Brain microvascular endothelial cell (primary cell): ENCODE results near the gene PCK2.
"Not testable (repeated sequence)": the region's sequence is repeated elsewhere in the genome, so short reads cannot be mapped to it uniquely, and the experiment has no call there.

Experiments used
- DNase-seq: peaks from one replicate; pipeline ENCODE4 v3.0.0-alpha.2; 2020
- H3K27ac ChIP-seq: fragments of 250-450 bp; sonication (Bioruptor Pico); 2 replicates; pipeline ENCODE4 v1.5.1; 2020; ENCODE audit warnings: mild to moderate bottlenecking, moderate library complexity
- H3K27me3 ChIP-seq: fragments of 250-450 bp; sonication (Bioruptor Pico); replicated peaks from 2 replicates; pipeline ENCODE4 v1.5.1; 2020; ENCODE audit warnings: mild to moderate bottlenecking
- H3K36me3 ChIP-seq: fragments of 250-450 bp; sonication (Bioruptor Pico); replicated peaks from 2 replicates; pipeline ENCODE4 v1.5.1; 2020; ENCODE audit warnings: mild to moderate bottlenecking
- H3K4me3 ChIP-seq: 2 replicates; pipeline ENCODE4 v1.5.1; 2011; ENCODE audit warnings: low read depth, mild to moderate bottlenecking, control low read depth, low read length, moderate library complexity
- CTCF ChIP-seq: IDR thresholded peaks from 2 replicates; pipeline ENCODE4 v1.5.1; 2011; ENCODE audit warnings: low read depth, mild to moderate bottlenecking, moderate library complexity, low read length, control low read depth, inconsistent platforms; ENCODE audit errors: missing control alignments
- in situ Hi-C: cut with HindIII; loops from 2 replicates; pipeline ENCODE4 v1.10.0; 2017; ENCODE audit warnings: low sequenced_read_pairs, low pct_ligation_motif_present

Gene PCK2

GRCh38 chr14:24093901-24094840 lies at the start of gene PCK2:
Gene PCK2, plus strand, starts transcription at chr14:24094311. Its CDS starts 95 bp downstream, at chr14:24094406.
- in situ Hi-C loops: no loop called here
- Histone ChIP-seq H3K36me3 (no peaks in the 10 kb centered on the region), H3K4me3 (peak within 1 kb of the TSS; percentile 74), H3K27me3 (no peaks in the 10 kb centered on the region), H3K27ac (peak within 1 kb of the TSS; percentile 25)
- peak; percentile 5 for TF ChIP-seq CTCF
- DNase-seq: peak; percentile 68

GRCh38 chr14:24049002-24049401 lies 45.1 kb upstream of the PCK2 start:
- H3K27ac ChIP-seq, H3K4me3 ChIP-seq, H3K36me3 ChIP-seq, H3K27me3 ChIP-seq, in situ Hi-C loops, DNase-seq: not testable (repeated sequence)

GRCh38 chr14:24050753-24051152 lies 43.4 kb upstream of the PCK2 start:
- H3K4me3 ChIP-seq, H3K36me3 ChIP-seq, DNase-seq, H3K27ac ChIP-seq, in situ Hi-C loops, H3K27me3 ChIP-seq: not testable (repeated sequence)

DNA sequence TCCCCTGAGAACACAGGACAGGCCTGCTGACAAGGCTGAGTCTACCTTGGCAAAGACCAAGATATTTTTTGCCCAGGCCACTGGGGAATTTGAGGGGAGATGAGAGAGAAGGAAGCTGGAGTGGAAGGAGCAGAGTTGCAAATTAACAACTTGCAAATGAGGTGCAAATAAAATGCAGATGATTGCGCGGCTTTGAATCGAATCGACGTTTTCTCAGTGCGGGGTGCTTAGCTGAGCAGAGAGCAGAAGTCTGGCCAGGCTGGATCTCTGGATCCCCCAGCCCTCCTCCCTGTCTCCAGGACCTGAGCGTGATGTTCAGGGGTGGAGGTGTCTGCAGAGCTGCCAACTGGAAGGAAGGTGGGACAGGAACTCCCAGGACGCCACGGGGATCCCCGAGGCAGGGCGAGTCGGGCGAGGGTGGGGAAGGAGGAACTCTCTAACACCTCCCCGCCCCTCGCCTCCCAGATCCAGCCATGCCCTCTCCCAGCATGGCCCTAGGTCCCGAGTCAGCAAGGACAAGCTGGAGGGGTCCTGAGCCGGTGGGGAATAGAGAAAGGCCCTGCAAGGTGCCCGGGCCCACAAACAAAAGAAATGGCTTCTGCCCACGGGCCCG lies 42.8 kb upstream of the PCK2 start:
- H3K27ac ChIP-seq: no peak overlapping the region
- H3K36me3 ChIP-seq: no peaks in the 10 kb centered on the region
- in situ Hi-C loops: no loop called here
- peak overlapping the region; percentile 56 for H3K4me3 ChIP-seq
- H3K27me3 ChIP-seq: no peaks in the 10 kb centered on the region
- TF ChIP-seq CTCF: no peak
- no peak for DNase-seq

DNA sequence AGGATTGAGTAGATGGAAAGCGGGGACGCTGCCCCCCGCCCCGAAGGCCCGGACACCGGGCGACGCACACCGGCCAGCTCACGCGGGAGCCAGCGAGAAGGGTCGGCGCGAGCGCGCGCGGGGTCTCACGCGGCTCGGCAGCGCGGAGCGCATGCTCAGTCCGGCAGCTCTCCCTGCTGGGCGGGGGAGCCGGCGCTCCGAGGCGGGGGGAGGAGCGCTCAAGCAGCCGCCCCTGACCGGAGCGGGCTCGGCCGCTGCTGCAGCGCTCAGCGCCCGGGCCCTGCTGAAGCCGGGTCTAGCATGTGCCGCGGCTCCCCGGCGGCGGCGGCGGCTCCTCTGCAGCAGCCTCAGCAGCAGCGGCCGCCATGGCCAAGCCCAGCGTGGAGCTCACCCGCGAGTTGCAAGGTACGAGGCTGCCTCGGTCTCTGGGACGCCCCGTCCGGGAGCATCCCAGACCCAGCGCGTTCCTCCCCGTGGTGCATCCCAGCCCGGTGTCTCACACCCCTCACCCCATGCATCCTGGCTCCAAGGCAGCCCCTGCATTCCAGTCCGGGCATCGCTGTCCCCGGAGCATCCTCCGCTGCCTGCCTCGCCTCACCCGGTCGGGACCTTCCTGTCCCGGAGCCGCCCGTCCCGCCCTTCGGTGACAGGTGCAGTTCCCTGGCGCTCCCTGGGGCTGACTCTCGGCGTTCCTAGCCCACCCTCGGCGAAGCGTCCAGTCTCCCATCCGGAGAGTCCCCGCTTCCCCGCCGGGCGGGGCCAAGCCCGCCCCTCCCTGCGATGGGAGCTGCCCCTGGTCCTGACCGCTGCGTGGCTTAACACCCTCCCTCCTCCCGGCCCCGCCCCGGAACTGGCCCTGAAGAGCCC lies 42.1 kb upstream of the PCK2 start, which contains the start of gene CARMIL3:
TSS of gene CARMIL3 (plus strand) at position 221 of the 867 bp plus-strand sequence. CDS start at position 366, 145 bp downstream.
- TF ChIP-seq CTCF: no peak
- H3K4me3 ChIP-seq: peak within 1 kb of the TSS; percentile 56
- H3K27me3 ChIP-seq: no peaks in the 10 kb centered on the region
- no peak within 1 kb of the TSS for H3K27ac ChIP-seq
- no peak for DNase-seq
- in situ Hi-C loops: no loop called here
- no peaks in the 10 kb centered on the region for H3K36me3 ChIP-seq

DNA sequence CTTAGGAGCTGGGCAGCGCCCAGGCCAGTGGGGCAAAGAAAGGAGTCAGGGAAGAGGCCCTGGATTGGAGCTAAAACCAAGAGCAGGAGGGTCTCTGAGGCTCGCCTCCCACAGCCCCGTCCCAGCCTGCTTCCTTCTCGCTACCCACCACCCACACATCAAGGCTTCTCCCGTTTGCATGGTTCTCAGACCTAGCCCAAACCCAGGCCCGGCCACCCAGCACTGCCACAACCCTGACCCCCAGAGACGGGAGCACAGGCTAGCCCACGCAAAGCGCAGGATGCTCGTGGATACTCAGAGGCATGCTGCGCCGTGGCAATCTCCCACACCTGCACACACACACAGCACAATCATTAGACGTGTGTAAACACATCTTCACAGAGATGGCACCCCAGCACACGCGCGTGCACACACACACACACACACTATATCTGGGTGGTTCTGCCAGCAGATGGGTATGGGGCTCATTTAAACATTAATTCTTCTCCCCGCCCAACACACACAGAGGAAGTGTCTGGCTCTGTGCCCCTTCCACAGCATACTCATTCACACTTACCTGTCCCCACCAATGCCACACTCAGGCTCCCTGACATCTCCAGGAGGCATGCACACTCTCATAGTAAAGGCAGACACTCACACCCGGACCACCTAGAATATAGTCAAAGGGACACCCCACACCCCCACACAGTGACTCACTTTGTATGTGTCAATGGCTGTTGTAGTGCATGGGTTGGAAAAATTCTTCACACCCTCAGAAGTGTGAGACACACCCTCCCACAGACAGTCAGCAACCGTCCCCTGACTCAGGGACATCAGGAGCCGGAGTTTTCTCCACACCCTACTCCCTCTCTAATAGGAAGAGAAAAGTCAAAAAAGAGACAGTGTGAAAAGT lies 41.2 kb upstream of the PCK2 start:
- Histone ChIP-seq H3K27ac (no peak overlapping the region), H3K36me3 (no peaks in the 10 kb centered on the region), H3K4me3 (peak overlapping the region; percentile 56), H3K27me3 (no peaks in the 10 kb centered on the region)
- no peak for DNase-seq
- no peak for TF ChIP-seq CTCF
- in situ Hi-C loops: no loop called here
